Measurements from ENCODE around the gene EIF3I. TPM values are rescaled to one million over a fixed set of nuclear protein-coding genes. Genes with fewer than 3 reads are reported as not detected.

Gene EIF3I
- total and polyA plus RNA-seq, 2 donors from 2014 or later: 132 to 178 TPM

DNA sequence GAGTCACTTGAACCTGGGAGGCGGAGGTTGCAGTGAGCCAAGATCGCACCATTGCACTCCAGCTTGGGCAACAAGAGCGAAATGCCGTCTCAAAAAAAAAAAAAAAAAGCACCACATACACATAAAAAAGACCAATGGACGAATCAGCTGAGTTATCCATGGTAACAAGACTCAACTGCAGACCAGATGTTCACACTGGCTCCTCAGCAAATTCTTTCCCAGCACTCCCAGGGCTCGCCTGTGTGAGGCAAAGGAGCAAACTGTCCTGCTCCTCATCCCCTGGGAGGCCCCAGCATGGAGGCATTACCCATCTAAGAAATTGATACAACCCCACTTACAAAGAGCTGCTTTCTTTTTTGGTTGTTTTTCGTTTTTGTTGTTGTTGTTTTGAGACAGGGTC lies 3.2 kb upstream of the EIF3I start:
- Histone ChIP-seq H3K36me3 (ENCODE audit: control insufficient read depth in 2 of 3, insufficient read depth in 3 of 3, low read length in 3 of 3) (peaks cover 2 to 36% (median 16%) of the 10 kb centered on the region in 3 donors), H3K9me3 (ENCODE audit: control insufficient read depth in 2 of 3, insufficient read depth in 1 of 3, low read length in 3 of 3) (no peaks in the 10 kb centered on the region), H3K4me1 (ENCODE audit: control insufficient read depth in 2 of 3, insufficient read depth in 2 of 3, low read depth in 1 of 3, low read length in 3 of 3) (peaks cover 6 to 27% (median 22%) of the 10 kb centered on the region in 3 donors), H3K27me3 (ENCODE audit: control insufficient read depth, insufficient read depth, low read length) (no peaks in the 10 kb centered on the region), H3K4me3 (ENCODE audit: low read length in 3 of 3) (no peak overlapping the region), H3K9ac (ENCODE audit: low read length in 3 of 3) (no peak overlapping the region), H3K27ac (ENCODE audit: low read depth in 2 of 2, low read length in 2 of 2) (no peak overlapping the region)
- DNase-seq (no peak), FAIRE-seq (no peak)
- TF ChIP-seq, protein P1, sequence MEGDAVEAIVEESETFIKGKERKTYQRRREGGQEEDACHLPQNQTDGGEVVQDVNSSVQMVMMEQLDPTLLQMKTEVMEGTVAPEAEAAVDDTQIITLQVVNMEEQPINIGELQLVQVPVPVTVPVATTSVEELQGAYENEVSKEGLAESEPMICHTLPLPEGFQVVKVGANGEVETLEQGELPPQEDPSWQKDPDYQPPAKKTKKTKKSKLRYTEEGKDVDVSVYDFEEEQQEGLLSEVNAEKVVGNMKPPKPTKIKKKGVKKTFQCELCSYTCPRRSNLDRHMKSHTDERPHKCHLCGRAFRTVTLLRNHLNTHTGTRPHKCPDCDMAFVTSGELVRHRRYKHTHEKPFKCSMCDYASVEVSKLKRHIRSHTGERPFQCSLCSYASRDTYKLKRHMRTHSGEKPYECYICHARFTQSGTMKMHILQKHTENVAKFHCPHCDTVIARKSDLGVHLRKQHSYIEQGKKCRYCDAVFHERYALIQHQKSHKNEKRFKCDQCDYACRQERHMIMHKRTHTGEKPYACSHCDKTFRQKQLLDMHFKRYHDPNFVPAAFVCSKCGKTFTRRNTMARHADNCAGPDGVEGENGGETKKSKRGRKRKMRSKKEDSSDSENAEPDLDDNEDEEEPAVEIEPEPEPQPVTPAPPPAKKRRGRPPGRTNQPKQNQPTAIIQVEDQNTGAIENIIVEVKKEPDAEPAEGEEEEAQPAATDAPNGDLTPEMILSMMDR (IDR thresholded peaks at IDR 0.05; ENCODE audit: borderline replicate concordance, extremely low read depth, insufficient read depth): no peak
- intact Hi-C loops (cut with DNase I): no loop called here

DNA sequence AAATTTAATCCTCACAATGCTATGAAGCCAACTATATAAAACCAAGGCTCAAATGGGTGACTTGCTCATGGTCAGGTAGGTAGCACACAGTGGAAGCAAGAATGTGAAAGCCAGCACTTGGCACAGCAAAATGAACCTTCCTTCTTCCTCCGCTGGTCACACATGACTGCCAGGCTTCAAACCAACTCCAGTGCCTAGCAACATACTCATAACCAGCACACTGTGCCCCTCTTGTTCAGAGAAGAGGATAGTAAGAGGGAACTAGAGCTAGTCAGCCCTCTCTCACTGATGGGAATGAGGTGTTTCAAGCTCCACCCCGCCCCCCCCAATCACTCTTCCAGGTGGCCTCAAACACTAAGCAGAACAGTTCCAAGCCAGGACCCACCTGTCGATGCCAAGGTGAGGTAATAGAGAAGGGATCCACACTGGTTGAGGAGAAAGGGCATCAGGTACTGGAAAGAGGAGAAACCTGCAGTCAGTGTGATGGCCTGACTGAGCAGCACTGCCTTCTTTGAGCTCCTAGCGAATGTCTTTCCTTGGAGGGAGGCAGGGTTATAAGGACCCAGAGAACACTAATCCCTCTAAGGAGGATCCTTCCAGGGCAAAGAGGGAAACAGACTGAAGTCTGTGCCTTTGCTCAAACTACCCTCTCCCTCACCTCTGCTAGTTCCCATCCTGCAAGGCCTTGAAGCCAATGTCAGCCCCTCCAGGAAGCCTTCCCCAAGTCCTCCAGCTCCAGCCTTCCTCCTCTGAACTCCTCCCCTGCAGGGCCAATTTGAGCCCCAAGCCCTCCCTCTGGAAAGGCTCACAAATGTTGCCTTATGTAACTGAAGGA lies 1.2 kb upstream of the EIF3I start:
- FAIRE-seq (no peak), DNase-seq (peak in 3 of 5 donors; percentile 57 to 69 (median 62))
- H3K9ac ChIP-seq (ENCODE audit: low read length in 3 of 3): peak overlapping the region; percentile 55 to 94 (median 71)
- no peaks in the 10 kb centered on the region for H3K27me3 ChIP-seq (ENCODE audit: control insufficient read depth, insufficient read depth, low read length)
- H3K4me3 ChIP-seq (ENCODE audit: low read length in 3 of 3): peak overlapping the region; percentile 94 to 99 (median 97)
- peaks cover 6 to 28% (median 22%) of the 10 kb centered on the region in 3 donors for H3K4me1 ChIP-seq (ENCODE audit: control insufficient read depth in 2 of 3, insufficient read depth in 2 of 3, low read depth in 1 of 3, low read length in 3 of 3)
- peak overlapping the region; percentile 20 to 92 for H3K27ac ChIP-seq (ENCODE audit: low read depth in 2 of 2, low read length in 2 of 2)
- H3K36me3 ChIP-seq (ENCODE audit: control insufficient read depth in 2 of 3, insufficient read depth in 3 of 3, low read length in 3 of 3): peaks cover 4 to 26% (median 17%) of the 10 kb centered on the region in 3 donors
- H3K9me3 ChIP-seq (ENCODE audit: control insufficient read depth in 2 of 3, insufficient read depth in 1 of 3, low read length in 3 of 3): no peaks in the 10 kb centered on the region
- TF ChIP-seq, protein P1 (IDR thresholded peaks at IDR 0.05; ENCODE audit: borderline replicate concordance, extremely low read depth, insufficient read depth): no peak
- intact Hi-C loops (cut with DNase I): no loop called here

DNA sequence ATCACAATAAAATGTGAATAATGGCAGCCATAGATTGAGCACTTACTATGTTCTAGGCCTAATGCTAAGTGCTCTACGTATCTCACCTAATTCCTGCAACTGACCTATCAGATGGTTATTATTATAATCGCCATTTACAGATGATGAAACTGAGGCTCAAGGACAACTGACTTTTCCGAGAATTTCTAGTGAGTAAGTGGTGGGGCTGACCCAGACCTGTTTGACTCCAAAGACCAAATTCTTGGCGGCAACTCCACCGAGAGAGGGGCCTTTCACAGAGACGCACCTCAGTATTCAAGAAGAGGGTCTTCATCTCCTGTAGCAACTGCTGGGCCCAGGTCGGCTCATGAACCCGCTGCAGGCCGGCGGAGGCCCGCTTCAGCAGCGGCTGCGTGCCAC lies 627 bp upstream of the EIF3I start:
- intact Hi-C loops (cut with DNase I): no loop called here
- peak overlapping the region; percentile 20 to 92 for H3K27ac ChIP-seq (ENCODE audit: low read depth in 2 of 2, low read length in 2 of 2)
- peak overlapping the region; percentile 94 to 99 (median 97) for H3K4me3 ChIP-seq (ENCODE audit: low read length in 3 of 3)
- H3K9ac ChIP-seq (ENCODE audit: low read length in 3 of 3): peak overlapping the region; percentile 55 to 94 (median 71)
- peaks cover 6 to 28% (median 22%) of the 10 kb centered on the region in 3 donors for H3K4me1 ChIP-seq (ENCODE audit: control insufficient read depth in 2 of 3, insufficient read depth in 2 of 3, low read depth in 1 of 3, low read length in 3 of 3)
- H3K27me3 ChIP-seq (ENCODE audit: control insufficient read depth, insufficient read depth, low read length): no peaks in the 10 kb centered on the region
- DNase-seq (no peak), FAIRE-seq (no peak)
- TF ChIP-seq, protein P1 (IDR thresholded peaks at IDR 0.05; ENCODE audit: borderline replicate concordance, extremely low read depth, insufficient read depth): no peak
- H3K36me3 ChIP-seq (ENCODE audit: control insufficient read depth in 2 of 3, insufficient read depth in 3 of 3, low read length in 3 of 3): peaks cover 4 to 24% (median 20%) of the 10 kb centered on the region in 3 donors
- no peaks in the 10 kb centered on the region for H3K9me3 ChIP-seq (ENCODE audit: control insufficient read depth in 2 of 3, insufficient read depth in 1 of 3, low read length in 3 of 3)

All from kidney (tissue), 14 donors.